Upper lobe of left lung (tissue), 6 donors: ENCODE results near the gene APCDD1. TPM values are rescaled to one million over a fixed set of nuclear protein-coding genes. Genes with fewer than 3 reads are reported as not detected.

Experiments used
- ATAC-seq, 2 donors: fragments of 200-7000 bp; cut with Tn5 transposase; one replicate each; pipeline ENCODE4 v1.9.1; 2022; ENCODE audit warnings: mild to moderate bottlenecking in 2 of 2, moderate library complexity in 2 of 2; ENCODE audit not compliant: low FRiP score in 2 of 2
- DNase-seq, 2 donors: peaks; one replicate each; pipeline ENCODE4 v3.0.0-alpha.2; 2019 to 2020
- H3K27ac ChIP-seq, 4 donors: fragments of 200-600 bp; sonication (generic); one replicate each; pipeline ENCODE4 v1.5.1; 2016 to 2019
- H3K27me3 ChIP-seq, 4 donors: fragments of 200-600 bp; sonication (generic); one replicate each; pipeline ENCODE4 v1.5.1; 2017 to 2019
- H3K36me3 ChIP-seq, 4 donors: fragments of 200-600 bp; sonication (generic); one replicate each; pipeline ENCODE4 v1.5.1; 2016 to 2019
- H3K4me1 ChIP-seq, 4 donors: fragments of 200-600 bp; sonication (generic); one replicate each; pipeline ENCODE4 v1.5.1; 2018 to 2019
- H3K4me3 ChIP-seq, 4 donors: fragments of 200-600 bp; sonication (generic); one replicate each; pipeline ENCODE4 v1.5.1; 2017 to 2019; ENCODE audit warnings: mild to moderate bottlenecking in 2 of 4, moderate library complexity in 1 of 4
- H3K9me3 ChIP-seq, 4 donors: fragments of 200-600 bp; sonication (generic); one replicate each; pipeline ENCODE4 v1.5.1; 2018 to 2019
- CTCF ChIP-seq, 6 experiments: fragments of 450-650 bp in 4 of 6; fragments of 200-600 bp in 2 of 6; sonication (generic) in 2 of 6; IDR thresholded peaks; one replicate each; pipeline ENCODE4 v1.5.1; 2016 to 2019; ENCODE audit warnings: antibody characterized with exemption in 6 of 6
- EP300 ChIP-seq, 4 donors: sonication (generic); formaldehyde crosslinking; IDR thresholded peaks; one replicate each; pipeline ENCODE4 v1.5.1; 2017; ENCODE audit warnings: antibody characterized with exemption in 4 of 4, control low read depth in 2 of 4
- POLR2A ChIP-seq, 4 donors: fragments of 450-650 bp; IDR thresholded peaks; one replicate each; pipeline ENCODE4 v1.5.1; 2016 to 2017; ENCODE audit warnings: antibody characterized with exemption in 4 of 4, mild to moderate bottlenecking in 2 of 4
- POLR2AphosphoS5 ChIP-seq, 2 donors: sonication (generic); formaldehyde crosslinking; IDR thresholded peaks; one replicate each; pipeline ENCODE4 v1.5.1; 2017; ENCODE audit warnings: antibody characterized with exemption in 2 of 2
- WGBS, 2 donors: methylation state at CpG; one replicate each; pipeline ENCODE4 v1.1.5; 2017 to 2018; 5-methylcytosine and 5-hydroxymethylcytosine counted together
- total RNA-seq, 6 donors: library from RNA; depleted of rRNA in 4 of 6; stranded (reverse); fragments of >200 nt in 4 of 6; gene quantifications; one replicate each; pipeline versions ENCODE4 v1.1.0 to v1.2.1, GENCODE V29; 2016 to 2021
- donor health status: DM: no; HTN: no; CAD: no; lungs with moderate emphysema.
- donor health status: DM: no; HTN: yes; CAD: no; lungs with severe emphysema.

APCDD1 gene
- 10 to 100 TPM in 5 of 6 donors, 1 to 10 TPM in 1; 8.4 to 40.4 (median 24.1) TPM for total RNA-seq

- H3K4me3 ChIP-seq: peak within 1 kb of the TSS; percentile 50 to 81 (median 66)
- no peaks in the 10 kb centered on the region for H3K9me3 ChIP-seq
- no peaks in the 10 kb centered on the region for H3K36me3 ChIP-seq
- peaks cover 0 to 6% (median 0%) of the 10 kb centered on the region in 4 donors for H3K27me3 ChIP-seq
- 17 to 23% methylated on average over 41 to 42 of the region's 64 CpGs for WGBS, 2 donors
- peak within 1 kb of the TSS; percentile 82 to 89 (median 86) for H3K27ac ChIP-seq
- DNase-seq (peak; percentile 68 to 94), ATAC-seq (peak; percentile 87 to 90)
- peak in 2 of 6 experiments; percentile 44 to 55 for TF ChIP-seq CTCF (IDR thresholded peaks at IDR 0.05)
- peak in 1 of 2 donors; percentile 67 for TF ChIP-seq POLR2AphosphoS5 (IDR thresholded peaks at IDR 0.05)
- peak in 3 of 4 donors; percentile 17 to 70 (median 26) for TF ChIP-seq POLR2A (IDR thresholded peaks at IDR 0.05)
- TF ChIP-seq EP300 (IDR thresholded peaks at IDR 0.05): no peak
- peaks cover 9 to 34% (median 15%) of the 10 kb centered on the region in 4 donors for H3K4me1 ChIP-seq
These were observed at the start of gene APCDD1 for GRCh38 chr18:10453806-10454680. TSS of gene APCDD1 (plus strand) at chr18:10454635. CDS start at chr18:10454982, 347 bp downstream.

GRCh38 chr18:10405014-10405493 lies 49.4 kb upstream of the APCDD1 start:
- H3K4me3 ChIP-seq: no peak overlapping the region
- ATAC-seq (peak in 1 of 2 donors; percentile 68), DNase-seq (no peak)
- no peaks in the 10 kb centered on the region for H3K27me3 ChIP-seq
- 63 to 66% methylated on average over 10 of the region's 10 CpGs for WGBS, 2 donors
- no peaks in the 10 kb centered on the region for H3K9me3 ChIP-seq
- peaks cover 0 to 19% (median 7%) of the 10 kb centered on the region in 4 donors for H3K4me1 ChIP-seq
- no peaks in the 10 kb centered on the region for H3K36me3 ChIP-seq
- TF ChIP-seq EP300 (IDR thresholded peaks at IDR 0.05) (no peak), POLR2AphosphoS5 (IDR thresholded peaks at IDR 0.05) (peak in 1 of 2 donors; percentile 46), CTCF (IDR thresholded peaks at IDR 0.05) (no peak)
- no peak overlapping the region for H3K27ac ChIP-seq

GRCh38 chr18:10405816-10406663 lies 48.4 kb upstream of the APCDD1 start:
- H3K27ac ChIP-seq: no peak overlapping the region
- TF ChIP-seq CTCF (IDR thresholded peaks at IDR 0.05) (no peak), POLR2A (IDR thresholded peaks at IDR 0.05) (no peak), POLR2AphosphoS5 (IDR thresholded peaks at IDR 0.05) (no peak), EP300 (IDR thresholded peaks at IDR 0.05) (no peak)
- ATAC-seq: no peak
- H3K4me1 ChIP-seq: peaks cover 0 to 15% (median 7%) of the 10 kb centered on the region in 4 donors
- no peaks in the 10 kb centered on the region for H3K9me3 ChIP-seq
- no peak overlapping the region for H3K4me3 ChIP-seq
- 65 to 72% methylated on average over 12 to 16 of the region's 16 CpGs for WGBS, 2 donors
- H3K36me3 ChIP-seq: no peaks in the 10 kb centered on the region
- H3K27me3 ChIP-seq: no peaks in the 10 kb centered on the region
- DNase-seq: no peak

GRCh38 chr18:10408131-10408530 lies 46.3 kb upstream of the APCDD1 start:
- Histone ChIP-seq H3K27me3 (no peaks in the 10 kb centered on the region), H3K4me1 (peaks cover 0 to 15% (median 7%) of the 10 kb centered on the region in 4 donors), H3K9me3 (no peaks in the 10 kb centered on the region), H3K4me3 (no peak overlapping the region), H3K27ac (no peak overlapping the region), H3K36me3 (no peaks in the 10 kb centered on the region)
- ATAC-seq: no peak
- TF ChIP-seq CTCF (IDR thresholded peaks at IDR 0.05): no peak
- TF ChIP-seq POLR2A (IDR thresholded peaks at IDR 0.05): no peak
- no peak for DNase-seq
- 89 to 93% methylated on average over 5 to 7 of the region's 7 CpGs for WGBS, 2 donors
